Right lobe of liver (tissue), 4 donors: ENCODE results near the gene CASP7.

Experiments
- CTCF ChIP-seq, 4 donors: fragments of 200-600 bp in 3 of 4; fragments of 450-650 bp in 1 of 4; IDR thresholded peaks; one replicate each; pipeline versions ENCODE4 v1.5.1 to v1.8.0; 2016 to 2022; ENCODE audit warnings: antibody characterized with exemption in 4 of 4, mild to moderate bottlenecking in 2 of 4
- POLR2A ChIP-seq: fragments of 450-650 bp; IDR thresholded peaks from one replicate; pipeline ENCODE4 v1.6.1; 2017; ENCODE audit warnings: antibody characterized with exemption, mild to moderate bottlenecking
- donor health status: DM: no; HTN: no; CAD: no.
- donor health status: DM: no; HTN: no; CAD: no.
- donor health status: DM: no; HTN: yes; CAD: no.

- TF ChIP-seq POLR2A (no peak), CTCF (IDR thresholded peaks at IDR 0.05) (no peak)
Measured at GRCh38 chr10:113746217-113746957, 66.7 kb downstream of the CASP7 start.
